Stimulated activated CD4-positive, alpha-beta T cell treated with anti-CD3 and anti-CD28 coated beads, Interleukin-12 subunit alpha, Interleukin-12 subunit beta, amount 100 ng/mL, for 48 hours (primary cell): ENCODE results near the gene HIBADH.
"Not testable (repeated sequence)": the region's sequence is repeated elsewhere in the genome, so short reads cannot be mapped to it uniquely, and the experiment has no call there.

Source experiments
- DNase-seq, 3 donors: peaks; one replicate each; pipeline ENCODE4 v3.0.0-alpha.2; 2020; ENCODE audit warnings: low read depth in 2 of 3, low spot score in 1 of 3

Gene HIBADH

DNA sequence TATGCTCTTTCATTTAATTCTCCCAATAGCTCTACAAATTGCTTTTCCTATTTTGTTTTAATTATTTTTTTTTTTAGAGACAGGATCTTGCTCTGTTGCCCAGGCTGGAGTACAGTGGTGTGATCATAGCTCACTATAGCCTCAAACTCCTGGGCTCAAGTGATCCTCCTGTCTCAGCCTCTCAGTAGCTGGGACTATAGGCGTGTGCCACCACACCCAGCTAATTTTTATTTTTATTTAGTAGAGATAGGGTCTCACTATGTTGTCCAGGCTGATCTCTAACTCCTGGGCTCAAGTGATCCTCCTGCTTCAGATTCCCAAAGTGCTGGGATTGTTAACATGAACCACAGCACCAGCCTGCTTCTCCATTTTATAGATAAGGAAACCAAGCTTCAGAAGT, 151.3 kb downstream of the HIBADH start:
- not testable (repeated sequence) for DNase-seq

DNA sequence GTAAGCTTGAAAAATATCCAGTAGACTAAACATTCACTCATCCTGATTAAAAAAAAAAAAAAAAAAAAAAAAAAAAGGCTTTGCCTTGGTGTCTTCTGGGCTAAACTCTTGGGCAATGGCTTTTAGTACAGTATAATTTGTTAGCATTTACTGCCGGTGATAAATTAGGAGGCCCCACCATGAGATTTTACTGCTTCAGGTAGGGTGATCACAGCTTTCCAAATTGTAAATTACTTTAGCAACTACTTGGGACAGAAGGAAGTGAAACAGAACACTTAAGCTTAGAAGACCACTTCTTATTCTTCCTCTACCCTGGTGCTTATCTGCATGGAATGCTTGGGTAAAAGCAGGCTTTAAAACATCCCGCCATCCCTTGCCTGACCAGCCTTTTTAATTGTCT, 152.1 kb downstream of the HIBADH start:
- DNase-seq: no peak

DNA sequence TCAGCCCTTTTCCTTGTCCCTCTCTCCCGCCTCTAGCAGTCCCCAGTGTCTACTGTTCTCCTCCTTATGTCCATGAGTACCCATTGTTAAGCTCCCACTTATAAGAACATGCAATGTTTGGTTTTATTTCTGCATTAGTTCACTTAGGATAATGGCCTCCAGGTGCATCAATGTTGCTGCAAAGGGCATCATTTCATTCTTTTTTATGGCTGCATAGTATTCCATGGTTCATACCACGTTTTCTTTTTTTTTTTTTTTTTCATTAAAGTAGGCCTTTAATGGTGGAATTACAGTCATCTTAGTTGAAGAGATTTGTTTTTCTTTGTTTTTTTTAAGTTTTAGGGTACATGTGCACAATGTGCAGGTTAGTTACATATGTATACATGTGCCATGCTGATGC, 160.8 kb downstream of the HIBADH start:
- DNase-seq: not testable (repeated sequence)

- no peak for DNase-seq
These were observed 161.7 kb downstream of the HIBADH start for GRCh38 chr7:27501001-27501400.

DNA sequence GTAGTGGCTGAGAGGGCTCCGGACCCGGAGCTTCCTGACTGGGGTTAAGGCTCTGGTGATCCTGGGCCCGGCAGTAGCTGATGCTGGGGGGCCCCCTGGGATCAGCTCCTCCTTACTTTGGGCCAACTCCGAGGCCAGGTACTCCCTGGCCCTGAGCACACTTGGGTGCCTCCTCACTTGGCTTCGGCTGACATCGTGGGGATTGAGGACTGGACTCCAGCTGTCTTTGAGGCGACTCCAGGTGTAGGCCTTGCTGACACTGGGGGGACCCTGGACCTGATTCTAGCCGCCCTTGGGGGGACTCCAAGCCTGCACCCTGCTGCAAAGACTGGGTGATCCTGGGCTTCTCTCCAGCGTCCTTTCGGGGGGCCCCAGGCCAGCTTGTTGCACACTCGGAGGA, 170.5 kb downstream of the HIBADH start:
- DNase-seq: no peak

GRCh38 chr7:27491534-27491933, 171.1 kb downstream of the HIBADH start:
- DNase-seq: no peak

DNA sequence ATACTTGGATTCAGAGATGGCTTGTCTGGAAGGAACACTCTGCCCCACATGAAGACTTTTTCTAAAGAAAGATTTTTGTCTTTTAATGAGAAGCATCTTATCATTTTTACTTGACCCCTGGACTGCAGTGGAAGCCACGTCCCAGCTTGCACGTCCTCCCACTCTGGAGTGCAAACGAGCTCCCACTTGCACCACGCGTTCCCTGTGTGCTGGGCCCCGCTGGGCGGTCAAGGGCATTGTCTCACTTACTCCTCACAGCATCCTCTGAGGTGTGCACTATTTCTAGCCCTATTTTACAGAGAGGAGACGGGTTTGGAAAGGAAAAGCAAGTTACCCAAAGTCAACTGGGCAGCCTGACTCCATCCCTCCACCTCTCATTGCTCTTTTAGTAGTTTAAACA, 175.2 kb downstream of the HIBADH start:
- DNase-seq: no peak

GRCh38 chr7:27484451-27484850, 178.2 kb downstream of the HIBADH start:
- no peak for DNase-seq

- DNase-seq: no peak
These were observed 180.5 kb downstream of the HIBADH start for GRCh38 chr7:27482219-27482618.

DNA sequence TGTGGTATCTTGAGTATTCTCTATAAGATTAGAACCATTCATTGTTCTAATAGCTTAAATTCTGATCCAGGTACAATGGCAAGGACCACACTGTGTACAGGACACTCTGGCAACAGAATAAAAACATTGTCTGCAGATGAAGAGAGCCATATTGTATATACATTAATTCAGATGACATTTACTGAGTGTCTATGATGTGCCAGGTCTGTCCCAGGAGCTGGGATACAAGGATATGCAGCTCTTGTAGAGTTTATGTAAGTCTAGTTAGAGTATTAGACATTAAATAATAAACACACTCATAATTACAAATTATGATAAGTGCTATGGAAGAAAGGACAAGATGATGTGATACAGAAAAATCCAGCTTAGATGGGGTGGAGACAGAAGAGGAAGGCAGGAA, 184.1 kb downstream of the HIBADH start:
- no peak for DNase-seq

DNA sequence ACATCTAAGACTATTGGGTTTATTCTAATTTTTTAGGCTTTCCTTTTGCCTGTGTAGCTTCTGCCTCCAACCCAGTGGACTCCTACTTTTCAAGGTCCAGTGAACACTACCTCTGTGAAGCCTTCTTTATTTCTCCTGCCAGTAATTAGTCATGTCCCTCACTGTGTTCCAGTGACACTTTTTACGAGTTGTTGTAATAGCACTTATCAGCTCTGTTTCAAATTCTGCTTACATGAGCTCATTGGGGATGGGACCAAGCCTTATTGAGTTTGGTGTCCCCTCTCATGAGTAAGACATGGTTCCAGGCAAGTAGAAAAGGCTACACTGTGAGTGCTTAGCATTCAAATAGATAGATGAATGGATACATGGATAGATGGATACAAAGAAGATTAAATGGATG, 184.6 kb downstream of the HIBADH start:
- no peak for DNase-seq

DNA sequence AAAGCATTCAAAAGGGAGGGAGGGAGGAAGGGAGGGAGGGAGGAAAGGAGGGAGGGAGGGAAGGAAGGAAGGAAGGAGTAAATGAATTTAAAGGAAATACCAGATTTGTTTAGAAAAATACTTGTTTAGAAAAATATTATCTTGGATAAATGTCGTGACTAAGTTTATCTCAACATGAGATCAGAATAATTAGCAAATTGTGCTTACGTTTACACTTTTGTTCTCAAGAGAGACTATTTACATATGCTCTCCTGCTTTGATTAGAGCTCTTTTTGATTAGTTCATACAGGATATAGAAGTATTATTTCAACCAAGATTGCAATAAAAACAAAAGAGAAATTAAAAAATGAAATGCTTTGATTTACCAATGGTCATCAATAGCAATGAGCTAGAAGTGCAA, 186.2 kb downstream of the HIBADH start:
- no peak for DNase-seq
